ENCODE measurements around the gene TGFBR2.

- TF ChIP-seq, protein P1, sequence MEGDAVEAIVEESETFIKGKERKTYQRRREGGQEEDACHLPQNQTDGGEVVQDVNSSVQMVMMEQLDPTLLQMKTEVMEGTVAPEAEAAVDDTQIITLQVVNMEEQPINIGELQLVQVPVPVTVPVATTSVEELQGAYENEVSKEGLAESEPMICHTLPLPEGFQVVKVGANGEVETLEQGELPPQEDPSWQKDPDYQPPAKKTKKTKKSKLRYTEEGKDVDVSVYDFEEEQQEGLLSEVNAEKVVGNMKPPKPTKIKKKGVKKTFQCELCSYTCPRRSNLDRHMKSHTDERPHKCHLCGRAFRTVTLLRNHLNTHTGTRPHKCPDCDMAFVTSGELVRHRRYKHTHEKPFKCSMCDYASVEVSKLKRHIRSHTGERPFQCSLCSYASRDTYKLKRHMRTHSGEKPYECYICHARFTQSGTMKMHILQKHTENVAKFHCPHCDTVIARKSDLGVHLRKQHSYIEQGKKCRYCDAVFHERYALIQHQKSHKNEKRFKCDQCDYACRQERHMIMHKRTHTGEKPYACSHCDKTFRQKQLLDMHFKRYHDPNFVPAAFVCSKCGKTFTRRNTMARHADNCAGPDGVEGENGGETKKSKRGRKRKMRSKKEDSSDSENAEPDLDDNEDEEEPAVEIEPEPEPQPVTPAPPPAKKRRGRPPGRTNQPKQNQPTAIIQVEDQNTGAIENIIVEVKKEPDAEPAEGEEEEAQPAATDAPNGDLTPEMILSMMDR (IDR thresholded peaks at IDR 0.05) = no peak
- no peak for TF ChIP-seq POLR2A (IDR thresholded peaks at IDR 0.05)
Measured at GRCh38 chr3:30695302-30696061, 89.1 kb downstream of the TGFBR2 start.

All from esophagus squamous epithelium (tissue), 4 donors.